ENCODE data around the gene MANF. TPM values are rescaled to one million over a fixed set of nuclear protein-coding genes. Genes with fewer than 3 reads are reported as not detected.

Gene MANF
- total and polyA plus RNA-seq, 2 of the 13 experiments (the other 11 are each of a cell fraction or from before 2014, with no cell fraction given) = 55.4 to 269 TPM

GRCh38 chr3:51391075-51391565 is 6.0 kb downstream of the MANF start, which contains the start of gene RBM15B:
RBM15B (plus strand) TSS chr3:51391285; CDS start chr3:51391400, 115 bp downstream.
- Histone ChIP-seq H3K9ac (ENCODE audit: insufficient read depth, low read depth, low read length) (peak within 1 kb of the TSS; percentile 91), H4K20me1 (ENCODE audit: insufficient read depth, low read length) (peaks cover 28% of the 10 kb centered on the region), H3K79me2 (ENCODE audit: insufficient read depth, low read length) (peaks cover 57% of the 10 kb centered on the region), H3K4me3 (replicated peaks in 1 of 3; ENCODE audit: insufficient read depth in 1 of 3, low read depth in 2 of 3, low read length in 3 of 3) (peak within 1 kb of the TSS; percentile 68 to 89 (median 87)), H3K9me3 (ENCODE audit: low read length) (no peaks in the 10 kb centered on the region), H3K27ac (ENCODE audit: extremely low read length, insufficient read depth, low read length) (peak within 1 kb of the TSS; percentile 64), H3K4me1 (ENCODE audit: insufficient read depth, low read length) (peaks cover 75% of the 10 kb centered on the region), H3K36me3 (replicated peaks in 1 of 2; ENCODE audit: control insufficient read depth in 1 of 2, insufficient read depth in 2 of 2, low read length in 2 of 2) (peaks cover 16 to 48% of the 10 kb centered on the region in 2 experiments), H3K4me2 (ENCODE audit: low read depth, low read length) (peak within 1 kb of the TSS; percentile 93), H3K27me3 (ENCODE audit: control insufficient read depth in 1 of 2, insufficient read depth in 2 of 2, low read length in 2 of 2) (no peaks in the 10 kb centered on the region; a peak in 1 of 5 replicates), H2AFZ (ENCODE audit: low read length) (no peak within 1 kb of the TSS)
- FAIRE-seq (no peak), ATAC-seq (peak; percentile 89), DNase-seq (ENCODE audit: low spot score) (peak; percentile 90)
- BruUV-seq (replicated peaks) = no TSS peak
- CTCF ChIA-PET (ENCODE audit: low intra/inter-chr PET ratio, low total read pairs) = interaction anchor here (1.1 kb wide), 2 partner anchors 43 to 290 kb away, joined by 3 read pairs; no protein-coding TSS in a partner anchor
- intact Hi-C loops (cut with micrococcal nuclease; ENCODE audit: unreplicated experiment) (loop anchor here (2.0 kb wide), 1 partner anchor 44 kb away; no protein-coding TSS in a partner anchor), in situ Hi-C loops (cut with HindIII; ENCODE audit: extremely low pct_ligation_motif_present, low pct_unique_long_range_greater_than_20kb) (no loop called here)
- no CpG with 5 or more reads among the region's 83 CpGs for WGBS (ENCODE audit: low lambda C conversion rate)
- POLR2A ChIA-PET = no interaction called here
- TF ChIP-seq ZNF281 (CRISPR knock-in tag; IDR thresholded peaks at IDR 0.05; ENCODE audit: borderline replicate concordance) = no peak
- TF ChIP-seq ZSCAN31 (CRISPR knock-in tag; IDR thresholded peaks at IDR 0.05; ENCODE audit: low read depth) = peak; percentile 95
- peak; percentile 98 for TF ChIP-seq ZMYM4 (CRISPR knock-in tag; IDR thresholded peaks at IDR 0.05)
- TF ChIP-seq CSRNP1 (CRISPR knock-in tag; IDR thresholded peaks at IDR 0.05) = 0 out of 2 replicates have a peak, but pooled peaks have one; percentile 50
- no peak for TF ChIP-seq SP1 (IDR thresholded peaks at IDR 0.05)
- peak; percentile 89 for TF ChIP-seq SP1 (CRISPR knock-in tag; IDR thresholded peaks at IDR 0.05)
- no peak for TF ChIP-seq NR2F1 (CRISPR knock-in tag; IDR thresholded peaks at IDR 0.05)
- peak; percentile 63; the same call in 1 of the 2 replicates for TF ChIP-seq SALL2 (CRISPR knock-in tag; IDR thresholded peaks at IDR 0.05)
- no peak for TF ChIP-seq ATF7 (IDR thresholded peaks at IDR 0.05)
- 0 out of 2 replicates have a peak, but pooled peaks have one; percentile 61 for TF ChIP-seq ATF7 (CRISPR knock-in tag; IDR thresholded peaks at IDR 0.05)
- TF ChIP-seq ZNF296 (CRISPR knock-in tag; conservative IDR thresholded peaks at IDR 0.05) = no peak
- peak; percentile 97 for TF ChIP-seq HOXA3 (CRISPR knock-in tag; IDR thresholded peaks at IDR 0.05)
- TF ChIP-seq GMEB2 (CRISPR knock-in tag; IDR thresholded peaks at IDR 0.05; ENCODE audit: low read depth) = peak; percentile 80
- TF ChIP-seq KLF16 (CRISPR knock-in tag; IDR thresholded peaks at IDR 0.05) = peak in 1 of 2 experiments; percentile 59; a peak in 2 of 4 replicates
- peak; percentile 91 for TF ChIP-seq USF2 (IDR thresholded peaks at IDR 0.05; ENCODE audit: low read depth, low read length)
- TF ChIP-seq USF2 (CRISPR knock-in tag; IDR thresholded peaks at IDR 0.05; ENCODE audit: borderline replicate concordance) = peak; percentile 91
- no peak for TF ChIP-seq ATM (IDR thresholded peaks at IDR 0.05; ENCODE audit: borderline replicate concordance)

Data from HepG2 (cell line).